SKM-1 (cell line): ENCODE data around the gene RALGPS2.
A peak's percentile ranks its signal among the peaks of the same experiment; 100 is the strongest.
"Not testable (repeated sequence)": the region's sequence is repeated elsewhere in the genome, so short reads cannot be mapped to it uniquely, and the experiment has no call there.

Source experiments
- DNase-seq: peaks from one replicate; lab custom pipeline; 2025; ENCODE audit not compliant: unreplicated experiment; lab: John Stamatoyannopoulos, UW

RALGPS2 gene

DNA sequence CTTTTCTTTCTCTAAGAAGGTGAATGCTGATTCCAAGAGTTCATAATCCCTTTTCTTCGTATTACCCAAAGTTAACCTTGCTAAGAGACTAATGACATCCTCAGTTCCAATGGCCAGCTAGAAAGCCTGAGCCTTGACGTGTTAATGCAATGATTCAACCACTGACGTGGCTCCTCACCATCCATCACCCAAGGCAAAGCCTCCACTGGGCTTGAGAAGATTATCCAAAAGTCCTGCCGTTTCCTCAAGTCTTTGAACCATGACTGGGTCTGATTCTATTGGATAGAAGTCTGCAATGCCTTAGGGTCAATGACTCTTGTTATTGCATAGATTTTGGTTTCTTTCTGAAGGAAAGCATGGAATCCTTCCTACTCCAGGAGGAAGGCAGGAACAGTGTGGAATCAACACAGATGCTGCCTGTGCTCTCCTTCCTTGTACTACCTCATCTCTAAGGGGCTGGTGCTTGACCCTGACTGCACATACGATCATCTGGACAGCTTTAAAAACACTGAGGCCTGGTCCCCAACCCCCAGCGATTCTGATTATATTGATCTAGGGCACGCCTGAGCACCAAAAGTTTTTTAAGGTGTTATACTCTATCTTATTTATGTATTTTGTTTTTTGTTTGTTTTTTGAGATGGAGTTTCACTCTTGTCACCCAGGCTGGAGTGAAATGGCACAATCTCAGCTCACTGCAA lies 215.2 kb downstream of the RALGPS2 start:
- DNase-seq = no peak

DNA sequence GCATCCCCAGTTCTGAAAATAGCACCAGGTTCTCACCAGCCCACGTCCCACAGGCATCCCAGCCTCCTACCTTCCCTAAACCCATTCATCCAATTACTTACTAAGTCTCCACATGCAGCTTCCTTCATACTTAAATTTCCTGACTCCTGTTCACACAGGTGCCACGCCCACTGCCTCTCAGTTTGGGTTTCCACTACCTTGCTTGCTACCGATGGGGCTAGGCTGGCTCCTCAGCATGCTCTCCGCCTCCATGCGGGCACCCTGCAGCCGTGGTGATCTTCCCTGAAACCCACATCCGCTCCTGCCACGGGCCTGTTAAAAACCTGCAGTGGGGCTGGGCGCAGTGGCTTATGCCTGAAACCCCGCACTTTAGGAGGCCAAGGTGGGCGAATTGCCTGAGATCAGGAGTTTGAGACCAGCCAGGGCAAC lies 216.2 kb downstream of the RALGPS2 start:
- no peak for DNase-seq

DNA sequence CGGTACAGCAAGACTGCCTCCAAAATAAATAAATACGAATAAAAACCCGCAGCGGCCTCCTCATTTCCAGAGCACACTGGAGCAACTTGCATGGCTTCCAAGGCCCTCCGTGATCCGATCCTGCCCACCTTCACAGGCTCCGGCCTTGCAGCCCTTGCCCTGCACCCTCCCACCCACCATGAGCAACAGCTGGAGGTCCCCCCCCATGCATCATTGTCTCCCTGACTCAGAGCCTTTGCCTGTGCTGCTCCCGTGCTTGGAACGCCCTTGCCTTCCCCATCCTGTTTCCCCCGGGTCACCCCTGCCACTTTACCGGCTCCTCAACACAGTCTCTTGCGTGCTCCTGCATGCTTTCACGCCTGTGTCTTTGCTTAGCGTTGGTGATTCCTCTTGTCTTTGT lies 216.8 kb downstream of the RALGPS2 start:
- no peak for DNase-seq

DNA sequence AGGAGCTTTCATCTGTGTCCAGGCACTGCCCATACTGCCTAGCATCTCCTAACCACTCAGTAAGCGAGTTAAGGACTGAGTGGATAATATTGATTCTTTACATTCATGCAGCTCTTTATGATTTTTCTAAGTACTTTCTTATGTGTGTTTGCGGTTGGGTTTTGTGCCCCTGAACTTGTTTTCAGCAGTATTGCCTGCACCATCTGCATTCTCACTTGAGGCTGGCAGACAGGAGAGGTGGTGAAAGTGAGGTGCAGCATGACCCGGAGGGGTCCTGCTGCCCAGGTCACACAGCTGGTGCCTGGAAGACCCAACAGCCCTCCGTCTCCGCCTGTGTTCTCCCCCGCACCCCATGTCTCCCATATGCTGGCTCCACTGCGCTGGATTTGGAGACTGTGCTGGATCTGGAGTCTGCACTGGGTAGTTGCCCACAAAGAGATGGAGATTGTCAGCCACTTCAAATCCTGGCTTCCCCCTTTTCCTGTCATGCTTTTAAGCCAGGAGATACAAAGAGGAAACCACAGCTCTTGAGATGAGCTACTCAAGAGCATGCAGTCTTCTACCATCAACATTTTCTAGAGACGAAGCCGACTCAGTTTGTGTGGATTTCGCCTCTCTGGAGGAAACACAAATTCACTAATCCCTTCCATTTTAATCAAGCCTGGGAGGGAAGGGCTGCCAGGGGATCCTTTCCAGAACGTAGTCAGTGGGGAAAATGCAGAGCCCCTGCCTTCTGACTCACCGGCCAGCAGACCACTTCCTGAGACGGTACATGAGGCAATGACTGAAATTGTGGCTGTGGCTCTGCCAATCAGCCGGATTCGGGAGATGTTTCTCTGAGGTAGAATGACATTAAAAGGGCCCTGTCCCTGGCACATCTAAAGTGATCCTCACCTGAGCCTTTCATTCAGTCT lies 217.5 kb downstream of the RALGPS2 start:
- peak; percentile 54 for DNase-seq

DNA sequence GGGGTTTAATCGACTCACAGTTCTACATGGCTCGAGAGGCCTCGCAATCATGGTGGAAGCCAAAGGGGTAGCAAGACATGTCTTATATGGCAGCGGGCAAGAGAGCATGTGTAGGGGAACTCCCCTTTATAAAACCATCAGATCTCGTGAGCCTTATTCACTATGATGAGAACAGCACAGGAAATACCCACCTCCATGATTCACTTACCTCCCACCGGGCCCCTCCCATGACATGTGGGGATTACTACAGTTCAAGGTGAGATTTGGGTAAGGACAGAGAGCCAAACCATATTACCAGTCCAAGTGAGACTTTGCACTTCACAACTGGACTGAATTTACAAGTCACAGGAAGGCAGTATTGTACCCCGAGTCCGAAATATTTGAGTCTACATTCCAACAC lies 219.7 kb downstream of the RALGPS2 start:
- DNase-seq = no peak

DNA sequence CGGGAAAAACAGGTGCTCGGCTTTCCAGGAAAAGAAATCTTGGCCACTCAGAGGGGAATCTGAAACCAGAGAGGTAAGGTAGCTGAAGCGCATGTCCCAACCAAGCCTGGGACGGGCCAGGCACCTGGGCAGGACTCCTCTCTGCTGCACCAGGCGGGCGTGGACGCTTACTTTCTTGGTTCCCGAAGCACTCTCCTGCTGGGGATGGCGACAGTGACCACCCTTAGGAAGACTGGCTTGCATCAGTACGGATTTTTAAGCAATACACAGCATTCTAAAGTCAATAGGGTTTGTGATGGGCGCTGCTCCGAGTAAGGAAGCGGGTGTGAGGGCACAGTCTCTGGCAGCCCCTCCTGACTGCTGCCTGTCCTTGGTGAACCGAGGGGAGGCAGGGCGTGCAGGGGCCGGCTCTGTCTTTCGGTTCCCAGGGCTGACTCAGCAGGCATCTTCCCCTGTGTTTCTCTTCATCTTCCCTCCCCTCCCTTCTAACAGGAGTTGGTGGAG lies 220.8 kb downstream of the RALGPS2 start:
- DNase-seq = no peak

DNA sequence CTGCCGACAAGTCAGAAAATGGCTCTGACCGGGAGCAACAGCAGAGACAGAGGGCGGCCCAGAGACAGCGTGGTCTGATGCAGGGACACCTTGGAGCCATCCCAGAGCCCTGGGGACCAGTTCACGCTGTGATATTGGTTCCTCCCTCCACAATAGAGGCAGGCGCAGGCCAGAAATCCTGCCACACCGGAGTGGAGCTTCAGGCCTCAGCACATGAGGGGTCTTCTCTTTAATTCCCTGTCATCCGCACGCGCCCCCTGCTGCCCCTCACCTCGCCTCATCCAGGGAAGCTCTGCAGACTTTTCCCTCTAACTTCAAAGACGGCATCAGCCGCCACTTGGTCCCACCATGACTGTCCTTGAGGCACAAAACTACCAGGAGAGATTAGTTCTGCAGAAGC lies 221.4 kb downstream of the RALGPS2 start:
- no peak for DNase-seq

DNA sequence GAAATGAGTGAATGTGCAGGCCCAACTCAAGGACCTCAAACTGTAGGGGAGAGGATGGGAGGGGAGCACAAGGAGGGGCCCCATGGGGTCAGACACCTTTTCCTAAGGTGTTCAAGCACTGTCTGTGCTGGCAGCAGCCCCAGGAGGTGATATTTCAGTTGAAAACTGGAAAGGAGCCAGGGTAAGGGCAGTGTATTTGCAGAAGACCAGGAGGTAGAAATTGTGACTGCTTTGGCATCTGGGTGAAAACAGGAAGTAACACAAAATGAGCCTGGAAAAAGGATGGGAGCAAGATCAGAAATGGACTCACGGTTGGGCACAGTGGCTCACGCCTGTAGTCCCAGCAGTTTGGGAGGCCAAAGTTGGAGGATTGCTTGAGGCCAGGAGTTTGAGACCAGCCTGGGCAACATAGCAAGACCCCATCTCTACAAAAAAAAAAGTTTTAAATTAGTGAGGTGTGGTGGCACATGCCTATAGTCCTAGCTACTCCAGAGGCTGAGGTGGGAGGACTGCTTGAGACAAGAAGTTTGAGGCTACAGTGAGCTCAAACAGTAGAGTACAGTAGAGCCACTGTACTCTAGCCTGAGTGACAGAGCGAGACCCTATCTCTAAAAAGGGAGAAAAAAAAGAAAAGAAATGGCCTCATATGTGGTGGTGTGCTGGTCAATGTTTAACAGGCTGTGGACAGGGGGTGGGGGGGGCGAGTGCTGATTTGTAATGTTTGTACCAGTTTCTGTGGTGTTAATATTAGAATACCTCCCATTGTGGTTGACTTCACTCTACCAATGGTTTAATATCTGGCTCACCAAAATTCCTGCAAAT lies 222.0 kb downstream of the RALGPS2 start:
- DNase-seq = no peak

DNA sequence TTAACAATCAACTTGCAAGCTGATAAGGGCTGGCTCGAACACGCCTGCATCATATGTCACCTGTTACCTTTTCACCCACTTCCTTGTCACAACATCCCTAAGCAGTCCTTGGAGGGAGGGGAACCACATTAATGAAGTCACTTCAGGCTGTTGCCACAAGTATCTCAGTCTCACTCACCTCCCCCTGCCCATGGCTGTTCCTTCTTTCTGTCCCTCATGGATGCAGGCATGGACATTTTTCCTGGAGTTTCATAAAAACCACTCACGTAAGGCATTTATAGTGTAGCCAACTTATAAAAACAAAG lies 222.6 kb downstream of the RALGPS2 start:
- no peak for DNase-seq

DNA sequence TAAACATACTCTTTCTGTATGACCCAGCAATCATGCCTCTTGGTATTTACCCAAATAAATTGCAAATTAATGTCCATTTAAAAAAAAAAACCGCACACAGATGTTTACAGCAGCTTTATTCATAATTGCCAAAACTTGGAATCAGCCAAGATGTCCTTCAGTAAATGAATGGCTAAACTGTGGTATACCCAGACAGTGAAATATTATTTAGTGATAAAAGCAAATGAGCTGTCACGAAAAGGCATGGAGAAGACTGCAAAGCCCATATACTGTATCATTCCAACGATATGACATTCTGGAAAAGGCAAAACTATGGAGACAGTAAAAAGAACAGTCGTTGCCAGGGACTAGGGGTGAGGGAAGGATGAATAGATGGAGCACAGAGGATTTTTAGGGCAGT lies 223.6 kb downstream of the RALGPS2 start:
- DNase-seq = no peak

DNA sequence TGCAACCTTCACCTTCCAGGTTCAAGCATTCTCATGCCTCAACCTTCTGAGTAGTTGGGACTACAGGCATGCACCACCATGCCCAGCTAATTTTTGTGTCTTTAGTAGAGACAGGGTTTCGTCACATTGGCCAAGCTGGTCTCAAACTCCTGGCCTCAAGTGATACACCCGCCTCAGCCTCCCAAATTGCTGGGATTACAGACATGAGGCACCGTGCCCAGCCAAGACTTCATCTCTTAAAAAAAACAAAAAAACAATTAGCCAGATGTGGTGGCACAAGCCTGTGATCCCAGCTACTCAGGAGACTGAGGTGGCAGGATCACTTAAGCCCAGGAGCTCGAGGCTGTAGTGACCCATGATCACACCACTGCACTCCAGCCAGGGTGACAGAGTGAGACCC lies 224.8 kb downstream of the RALGPS2 start:
- DNase-seq = not testable (repeated sequence)

DNA sequence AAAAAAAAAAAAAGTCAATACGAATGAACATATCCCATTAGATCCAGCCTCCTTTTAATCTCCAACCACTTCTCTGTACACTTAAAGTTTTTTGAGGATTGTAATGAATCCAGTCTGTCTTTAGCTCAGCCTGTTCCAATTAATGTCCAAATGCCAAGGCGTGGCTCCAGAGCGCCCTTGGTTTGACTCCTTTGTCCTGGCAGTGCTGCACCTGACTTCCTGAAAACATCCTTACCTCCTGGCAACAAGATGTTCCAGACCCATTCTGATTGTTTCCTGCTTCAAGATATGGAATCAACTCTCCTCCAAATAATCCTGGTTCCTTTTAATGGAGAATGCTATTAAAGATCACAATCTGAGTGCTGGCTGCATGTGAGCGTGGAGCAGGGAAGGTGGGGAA lies 226.6 kb downstream of the RALGPS2 start:
- no peak for DNase-seq

DNA sequence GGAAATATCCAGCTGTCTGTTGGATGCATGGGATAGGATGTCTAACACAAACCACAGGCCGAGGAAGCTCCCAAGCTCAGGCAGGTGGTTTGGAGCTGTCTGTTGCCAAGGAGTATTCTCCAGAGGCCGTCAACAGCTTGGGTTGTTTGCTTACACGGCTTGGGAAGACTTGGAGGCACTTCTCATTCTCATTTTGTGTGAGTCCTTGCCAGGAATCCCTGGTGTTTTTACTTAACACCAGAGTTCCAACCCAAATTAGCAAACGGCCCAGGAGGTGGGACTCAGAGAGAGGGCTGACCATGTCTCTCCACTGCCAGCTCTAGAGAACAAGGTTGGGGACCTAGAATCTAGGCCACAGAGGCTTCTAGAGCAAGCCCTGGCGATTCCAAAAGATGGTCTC lies 228.0 kb downstream of the RALGPS2 start:
- DNase-seq = no peak

DNA sequence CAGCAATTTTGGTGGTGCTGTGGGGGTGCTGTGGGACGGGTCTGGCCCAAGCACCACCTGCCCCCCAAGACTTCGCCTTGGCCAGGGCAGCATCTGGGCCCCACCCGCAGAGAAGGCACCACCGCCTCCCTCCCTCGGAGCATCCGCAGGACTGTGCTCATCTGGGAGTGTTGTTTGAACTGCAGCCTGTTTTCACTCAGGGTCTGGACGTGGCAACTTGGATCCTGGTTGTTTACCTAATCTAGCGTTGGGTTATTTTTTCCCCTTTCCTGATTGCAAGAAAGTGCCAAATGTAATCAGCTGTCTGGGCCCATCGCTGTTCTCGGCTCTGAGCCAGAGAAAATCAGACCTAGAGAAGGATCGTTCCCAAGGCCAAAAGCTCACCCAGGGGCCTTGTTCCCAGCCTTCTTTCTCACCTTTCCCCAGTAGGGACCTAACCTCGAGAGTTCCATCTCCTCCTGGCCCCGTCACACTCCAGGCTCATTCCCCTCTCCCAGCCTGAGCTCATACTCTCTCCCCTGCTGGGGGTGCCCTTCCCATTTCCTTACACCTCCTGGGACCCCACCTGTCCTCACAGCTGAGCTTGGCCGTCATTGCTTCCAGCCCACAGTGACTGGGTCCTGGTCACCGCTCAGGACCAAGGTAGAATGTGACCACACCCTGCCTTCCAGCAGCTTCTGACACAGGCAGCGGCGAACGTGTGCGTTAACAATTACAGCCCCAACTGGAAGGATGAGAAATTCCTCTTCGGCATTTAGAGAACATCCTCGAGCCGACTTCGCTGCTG lies 228.7 kb downstream of the RALGPS2 start:
- no peak for DNase-seq

DNA sequence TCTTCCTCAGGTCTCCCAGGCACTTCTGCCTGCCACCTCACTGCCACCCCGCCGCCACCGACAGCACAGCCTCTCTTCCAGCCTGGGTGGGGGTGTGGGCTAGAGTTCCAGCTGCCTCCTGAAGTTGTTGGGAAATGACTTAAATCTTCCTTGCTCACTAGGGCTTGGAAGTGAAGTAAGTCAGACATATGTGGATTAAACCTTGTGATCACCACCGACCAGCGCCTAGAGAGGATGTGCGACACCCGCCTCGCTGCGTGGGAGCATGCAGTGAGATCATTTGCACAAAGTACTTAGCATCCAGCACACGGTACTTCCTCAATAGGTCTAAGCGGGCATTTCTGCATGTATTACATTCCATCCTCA lies 229.3 kb downstream of the RALGPS2 start:
- DNase-seq = no peak

DNA sequence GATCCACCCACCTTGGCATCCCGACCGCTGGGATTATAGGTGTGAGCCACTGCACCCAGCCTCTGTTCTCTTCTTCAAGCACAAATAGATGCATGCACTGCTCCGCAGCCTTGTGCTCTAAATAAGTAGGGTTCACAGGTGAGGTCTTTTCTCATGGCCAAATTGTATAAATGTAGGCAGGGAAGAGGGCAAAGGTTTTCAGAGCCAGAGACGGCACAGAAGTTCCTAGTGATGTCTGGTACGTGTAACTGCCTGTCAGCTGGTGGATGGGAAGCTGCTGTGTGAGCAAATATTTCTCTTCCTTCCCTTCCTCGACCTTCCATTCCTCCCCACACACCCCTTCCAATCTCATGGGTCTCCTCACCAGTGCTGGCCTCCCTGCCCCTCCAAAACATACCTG lies 229.9 kb downstream of the RALGPS2 start:
- no peak for DNase-seq

DNA sequence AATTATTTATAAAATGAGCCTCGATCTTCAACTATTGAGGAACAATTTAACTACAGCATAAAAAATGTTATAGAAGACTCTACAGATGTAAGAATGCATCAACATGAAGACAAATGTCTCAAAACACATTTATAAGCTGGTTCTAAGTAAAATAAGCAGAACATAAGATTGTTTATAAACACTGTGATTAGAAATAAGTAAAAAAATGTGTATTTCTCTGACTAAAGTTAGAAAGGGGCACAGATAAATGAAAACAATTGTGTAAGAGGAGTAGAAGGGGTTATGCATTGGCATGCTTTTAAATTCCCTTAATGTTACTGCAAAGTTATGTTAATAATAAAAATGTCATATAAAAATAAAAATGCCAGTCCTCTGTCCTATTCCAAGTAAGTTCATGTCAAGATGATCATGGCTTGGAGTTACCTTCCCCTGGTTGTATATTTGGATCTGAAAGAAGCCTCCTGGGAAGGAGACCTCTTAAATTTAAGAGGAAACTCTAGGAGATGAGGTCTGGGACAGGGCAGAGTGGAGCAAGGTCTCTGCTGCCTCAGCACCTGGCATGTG lies 230.4 kb downstream of the RALGPS2 start:
- DNase-seq = no peak

DNA sequence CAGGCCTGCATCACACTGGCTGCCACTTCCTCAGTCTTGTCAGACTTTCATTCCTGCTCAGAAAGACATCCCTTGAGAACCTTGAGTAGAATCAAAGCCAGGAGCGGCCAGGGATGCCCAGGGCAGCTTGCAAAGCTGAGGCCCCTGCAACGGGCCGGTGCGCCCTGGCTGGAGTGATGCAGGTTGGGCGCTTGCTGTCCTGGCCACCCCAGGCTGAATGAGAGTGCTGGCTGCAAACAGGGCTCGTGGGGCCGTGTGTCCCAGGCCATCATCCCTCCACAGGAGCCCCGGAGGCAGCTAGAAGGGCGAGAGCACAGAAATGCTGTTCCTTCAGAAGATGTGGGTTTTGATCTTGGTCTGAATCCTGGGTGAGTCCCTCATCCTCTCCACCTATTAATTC lies 233.4 kb downstream of the RALGPS2 start:
- DNase-seq = no peak

DNA sequence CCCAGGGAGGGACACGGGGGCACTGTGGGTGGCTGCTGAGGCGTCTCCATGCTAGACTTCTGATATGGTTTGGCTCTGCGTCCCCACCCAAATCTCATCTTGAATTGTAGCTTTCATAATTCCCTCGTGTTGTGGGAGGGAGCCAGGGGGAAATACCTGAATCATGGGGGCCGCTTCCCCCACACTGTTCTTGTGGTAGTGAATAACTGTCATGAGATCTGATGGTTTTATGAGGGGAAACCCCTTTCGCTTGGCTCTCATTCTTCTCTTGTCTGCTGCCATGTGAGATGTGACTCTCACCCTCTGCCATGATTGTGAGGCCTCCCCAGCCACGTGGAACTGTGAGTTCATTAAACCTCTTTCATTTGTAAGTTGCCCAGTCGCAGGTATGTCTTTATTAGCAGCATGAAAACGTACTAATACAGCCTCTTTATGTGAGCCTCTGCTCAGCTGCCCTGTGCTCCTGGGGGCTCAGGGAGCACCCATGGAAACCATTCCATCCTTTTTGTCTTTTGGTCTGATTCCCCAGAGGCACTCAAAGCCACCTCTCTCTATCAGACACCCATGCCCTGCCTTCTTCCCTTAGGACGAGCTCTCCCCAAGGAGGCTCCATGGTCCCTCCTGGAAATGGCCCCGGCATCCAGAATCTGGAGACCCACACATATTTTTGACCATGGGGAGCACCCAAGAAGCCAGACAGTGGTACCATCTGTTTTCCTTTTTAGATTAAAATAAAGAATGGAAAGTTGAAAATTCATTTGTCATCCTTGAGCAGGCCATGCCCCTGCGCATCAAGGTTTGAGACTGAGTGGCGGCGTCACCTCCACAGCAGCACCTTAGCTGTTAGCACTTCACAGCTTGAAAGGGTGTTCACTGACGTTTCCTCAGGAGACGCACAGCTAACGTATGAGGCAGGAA lies 234.8 kb downstream of the RALGPS2 start:
- DNase-seq = no peak
